ENCODE results near the gene LIN37.

DNA sequence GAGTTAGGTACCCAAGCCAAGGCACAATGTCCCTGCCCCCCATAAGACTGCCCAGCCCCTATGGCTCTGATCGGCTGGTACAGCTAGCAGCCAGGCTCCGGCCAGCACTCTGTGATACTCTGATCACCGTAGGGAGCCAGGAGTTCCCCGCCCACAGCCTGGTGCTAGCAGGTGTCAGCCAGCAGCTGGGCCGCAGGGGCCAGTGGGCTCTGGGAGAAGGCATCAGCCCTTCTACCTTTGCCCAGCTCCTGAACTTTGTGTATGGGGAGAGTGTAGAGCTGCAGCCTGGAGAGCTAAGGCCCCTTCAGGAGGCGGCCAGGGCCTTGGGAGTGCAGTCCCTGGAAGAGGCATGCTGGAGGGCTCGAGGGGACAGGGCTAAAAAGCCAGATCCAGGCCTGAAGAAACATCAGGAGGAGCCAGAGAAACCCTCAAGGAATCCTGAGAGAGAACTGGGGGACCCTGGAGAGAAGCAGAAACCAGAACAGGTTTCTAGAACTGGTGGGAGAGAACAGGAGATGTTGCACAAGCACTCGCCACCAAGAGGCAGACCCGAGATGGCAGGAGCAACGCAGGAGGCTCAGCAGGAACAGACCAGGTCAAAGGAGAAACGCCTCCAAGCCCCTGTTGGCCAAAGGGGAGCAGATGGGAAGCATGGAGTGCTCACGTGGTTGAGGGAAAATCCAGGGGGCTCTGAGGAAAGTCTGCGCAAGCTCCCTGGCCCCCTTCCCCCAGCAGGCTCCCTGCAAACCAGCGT lies 33.6 kb upstream of the LIN37 start:
- TF ChIP-seq, protein P1, sequence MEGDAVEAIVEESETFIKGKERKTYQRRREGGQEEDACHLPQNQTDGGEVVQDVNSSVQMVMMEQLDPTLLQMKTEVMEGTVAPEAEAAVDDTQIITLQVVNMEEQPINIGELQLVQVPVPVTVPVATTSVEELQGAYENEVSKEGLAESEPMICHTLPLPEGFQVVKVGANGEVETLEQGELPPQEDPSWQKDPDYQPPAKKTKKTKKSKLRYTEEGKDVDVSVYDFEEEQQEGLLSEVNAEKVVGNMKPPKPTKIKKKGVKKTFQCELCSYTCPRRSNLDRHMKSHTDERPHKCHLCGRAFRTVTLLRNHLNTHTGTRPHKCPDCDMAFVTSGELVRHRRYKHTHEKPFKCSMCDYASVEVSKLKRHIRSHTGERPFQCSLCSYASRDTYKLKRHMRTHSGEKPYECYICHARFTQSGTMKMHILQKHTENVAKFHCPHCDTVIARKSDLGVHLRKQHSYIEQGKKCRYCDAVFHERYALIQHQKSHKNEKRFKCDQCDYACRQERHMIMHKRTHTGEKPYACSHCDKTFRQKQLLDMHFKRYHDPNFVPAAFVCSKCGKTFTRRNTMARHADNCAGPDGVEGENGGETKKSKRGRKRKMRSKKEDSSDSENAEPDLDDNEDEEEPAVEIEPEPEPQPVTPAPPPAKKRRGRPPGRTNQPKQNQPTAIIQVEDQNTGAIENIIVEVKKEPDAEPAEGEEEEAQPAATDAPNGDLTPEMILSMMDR (optimal IDR thresholded peaks at IDR 0.05 in 1 of 3, IDR thresholded peaks at IDR 0.05 in 1 of 3, conservative IDR thresholded peaks at IDR 0.05 in 1 of 3; ENCODE audit: extremely low read depth in 1 of 3, insufficient read depth in 2 of 3, low read length in 3 of 3), result no peak
- TF ChIP-seq EZH2 (IDR thresholded peaks at IDR 0.05; ENCODE audit: low read length), result no peak
